GM18508 (cell line): ENCODE data around the gene SSH2.
"Not testable (repeated sequence)": the region's sequence is repeated elsewhere in the genome, so short reads cannot be mapped to it uniquely, and the experiment has no call there.

Experiments used
- ATAC-seq: cut with Tn5 transposase; IDR thresholded peaks from one replicate; pipeline ENCODE4 v1.9.1; 2021; ENCODE audit warnings: moderate number of reproducible peaks; ENCODE audit not compliant: insufficient read depth, unreplicated experiment

The SSH2 gene

DNA sequence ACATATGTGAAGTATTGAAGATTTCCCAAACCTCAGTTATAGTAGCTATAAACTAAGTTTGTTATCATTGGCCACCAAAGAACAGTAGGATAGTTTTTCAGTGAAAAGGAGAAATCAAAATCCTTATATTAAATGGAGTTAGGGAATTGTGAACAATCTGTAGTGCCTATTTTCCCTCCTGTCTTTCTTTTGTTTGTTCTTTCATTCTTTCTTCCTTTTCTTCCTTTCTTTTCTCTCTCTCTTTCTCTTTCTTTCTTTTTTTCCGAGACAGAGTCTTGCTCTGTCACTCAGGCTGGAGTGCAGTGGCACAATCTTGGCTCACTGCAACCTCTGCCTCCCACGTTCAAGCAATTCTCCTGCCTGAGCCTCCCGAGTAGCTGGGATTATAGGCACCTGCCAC lies 48.8 kb downstream of the SSH2 start:
- no peak for ATAC-seq

DNA sequence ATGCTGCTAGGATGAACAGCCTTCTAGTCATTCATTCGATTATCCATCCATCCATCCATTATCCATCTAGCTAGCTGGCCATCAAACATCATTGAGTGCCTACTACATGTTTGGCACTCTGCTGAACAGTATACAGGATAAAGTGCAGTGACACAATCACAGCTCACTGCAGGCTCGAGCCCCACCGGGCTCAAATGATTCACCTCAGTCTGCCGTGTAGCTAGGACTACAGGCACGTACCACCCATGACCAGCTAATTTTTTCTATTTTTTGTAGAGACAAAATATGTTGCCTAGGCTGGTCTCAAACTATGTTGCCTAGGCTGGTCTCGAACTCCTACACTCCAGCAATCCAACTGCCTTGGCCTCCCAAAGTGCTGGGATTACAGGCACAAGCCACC lies 50.0 kb downstream of the SSH2 start:
- ATAC-seq, result no peak

DNA sequence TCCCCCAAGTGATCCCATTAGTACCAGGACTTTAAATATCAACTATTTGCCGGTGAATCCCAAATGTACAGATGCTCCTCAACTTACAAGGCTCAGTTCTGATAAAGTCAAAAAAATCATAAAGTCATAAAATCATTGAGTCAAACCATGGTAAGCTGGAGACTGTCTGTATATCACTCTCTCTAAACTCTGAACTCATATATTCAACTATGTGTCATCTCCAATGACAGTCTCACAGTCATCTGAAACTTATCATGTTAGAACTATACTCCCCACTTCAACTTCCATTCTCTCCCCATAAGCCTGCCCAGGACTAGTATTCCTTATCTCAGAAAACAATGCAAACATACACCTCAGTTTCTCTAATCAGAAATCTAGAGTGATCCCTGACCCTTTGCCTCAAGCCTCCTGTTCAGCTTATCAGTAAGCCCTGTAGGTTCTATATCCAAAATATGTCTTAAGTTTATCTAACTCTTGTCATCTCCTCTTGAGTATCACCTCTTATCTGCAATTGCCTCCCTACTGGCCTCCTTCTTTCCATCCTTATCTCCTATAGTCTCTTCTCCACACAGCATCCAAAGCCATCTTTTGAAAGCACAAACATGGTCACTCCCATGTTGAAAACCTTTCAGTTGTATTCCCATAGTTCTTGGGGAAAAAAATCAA lies 55.0 kb downstream of the SSH2 start:
- no peak for ATAC-seq

DNA sequence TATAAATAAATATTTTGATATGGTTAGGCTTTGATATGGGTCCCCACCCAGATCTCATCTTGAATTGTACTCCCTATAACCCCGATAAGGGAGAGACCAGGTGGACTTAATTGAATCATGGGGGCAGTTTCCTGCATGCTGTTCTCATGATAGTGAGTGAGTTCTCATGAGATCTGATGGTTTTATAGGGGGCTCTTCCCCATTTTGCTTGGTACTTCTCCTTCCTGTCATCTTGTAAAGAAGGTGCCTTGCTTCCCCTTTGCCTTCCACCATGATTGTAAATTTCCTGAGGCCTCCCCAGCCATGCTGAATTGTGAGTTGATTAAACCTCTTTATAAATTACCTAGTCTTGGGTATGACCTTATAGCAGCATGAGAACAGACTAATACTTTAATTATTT lies 55.7 kb downstream of the SSH2 start:
- not testable (repeated sequence) for ATAC-seq

DNA sequence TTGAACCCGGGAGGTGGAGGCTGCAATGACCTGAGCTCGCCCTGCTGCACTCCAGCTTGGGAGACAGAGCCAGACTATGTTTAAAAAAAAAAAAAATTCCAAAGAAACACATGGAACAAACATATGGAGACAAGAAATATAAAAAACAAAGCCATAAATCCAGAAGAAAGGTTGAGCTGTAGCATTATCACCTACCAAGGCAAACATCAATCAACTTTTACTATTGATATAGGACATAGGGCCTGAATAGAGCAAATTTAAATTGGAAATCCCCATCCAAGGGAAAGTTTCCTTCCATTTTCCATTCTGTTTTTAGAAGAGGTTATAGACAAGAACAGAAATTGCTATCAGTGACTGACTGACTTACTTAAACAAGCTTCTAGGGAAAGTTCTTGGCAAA lies 56.6 kb downstream of the SSH2 start:
- no peak for ATAC-seq

DNA sequence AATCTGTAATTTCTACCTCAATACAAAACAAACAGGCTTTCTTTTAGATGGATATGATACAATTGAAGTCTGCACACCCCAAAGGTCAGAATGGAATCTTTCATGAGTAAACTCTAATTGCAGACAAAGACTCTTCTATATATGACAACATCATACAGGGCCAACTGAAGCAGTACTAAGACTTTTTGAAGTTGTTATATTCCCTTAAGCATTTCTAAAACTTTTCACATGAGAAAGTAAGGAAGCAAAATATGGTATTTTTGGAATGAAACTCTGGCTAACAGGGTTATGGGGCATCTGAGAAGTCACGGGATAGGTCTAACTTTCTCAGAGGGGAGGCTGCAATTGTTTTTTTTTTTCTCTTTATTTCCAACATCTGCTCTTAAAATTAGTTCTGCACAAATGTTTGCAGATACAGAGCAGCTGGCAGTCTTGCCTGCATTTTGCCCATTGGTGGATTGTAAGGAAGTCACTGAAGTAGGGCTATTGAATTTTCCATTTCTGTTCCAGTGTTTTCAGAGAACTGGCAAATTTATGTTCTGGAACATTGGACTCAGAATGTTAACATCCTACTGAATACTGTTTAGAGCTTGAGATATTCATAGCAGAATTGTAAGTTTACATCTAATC lies 59.1 kb downstream of the SSH2 start:
- ATAC-seq, result no peak

DNA sequence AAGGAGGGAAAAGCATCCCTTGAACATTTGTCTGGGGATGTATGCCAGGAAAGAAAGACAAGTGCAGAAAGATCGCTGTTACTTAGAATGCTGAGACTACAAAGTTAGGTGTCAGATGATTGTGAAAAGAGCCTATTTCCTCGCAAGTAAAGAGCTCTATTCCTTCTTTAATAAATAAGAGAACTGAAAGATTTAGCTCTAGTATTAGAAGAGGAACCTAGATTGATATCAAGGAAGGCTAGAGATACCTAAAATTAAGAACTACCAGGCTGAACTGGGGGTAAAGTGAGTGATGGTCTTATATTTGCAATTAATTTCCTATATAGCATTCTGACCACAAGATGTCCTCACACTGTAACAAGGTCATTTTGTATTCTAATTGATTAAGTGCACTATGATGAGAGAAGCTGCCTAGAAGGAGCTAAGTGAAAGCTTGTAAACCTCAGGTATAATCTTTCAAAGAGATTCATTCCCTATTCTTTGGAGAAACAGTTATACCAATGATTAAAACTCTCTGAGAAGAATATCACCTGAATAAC lies 62.3 kb downstream of the SSH2 start:
- ATAC-seq, result no peak

DNA sequence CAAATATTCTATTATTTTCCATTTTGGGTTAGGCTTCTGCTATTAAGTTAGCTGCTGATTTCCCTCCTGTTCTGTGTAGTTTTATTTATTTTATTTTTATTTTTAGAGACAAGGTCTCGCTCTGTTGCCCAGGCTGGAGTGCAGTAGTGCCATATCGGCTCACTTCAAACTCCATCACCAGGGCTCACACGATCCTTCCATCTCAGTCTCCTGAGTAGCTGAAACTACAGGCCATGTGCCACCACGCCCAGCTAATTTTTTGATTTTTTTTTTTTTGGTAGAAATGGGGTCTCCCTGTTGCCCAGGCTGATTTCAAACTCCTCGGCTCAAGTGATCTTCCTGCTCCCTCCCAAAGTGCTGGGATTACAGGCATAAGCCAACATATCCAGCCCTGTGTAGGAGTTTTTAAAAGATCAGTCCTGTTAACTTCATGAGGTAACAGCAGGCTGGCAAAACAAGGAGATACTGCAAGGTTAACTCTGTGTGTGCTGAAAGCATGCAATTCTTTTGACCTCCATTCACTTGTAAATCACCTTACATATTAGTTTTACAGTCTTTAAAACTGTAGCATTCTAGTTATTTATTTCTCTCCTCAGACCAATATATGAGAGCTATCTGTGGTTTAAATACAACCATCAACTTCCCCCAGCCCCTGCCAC lies 63.2 kb downstream of the SSH2 start:
- ATAC-seq, result no peak

DNA sequence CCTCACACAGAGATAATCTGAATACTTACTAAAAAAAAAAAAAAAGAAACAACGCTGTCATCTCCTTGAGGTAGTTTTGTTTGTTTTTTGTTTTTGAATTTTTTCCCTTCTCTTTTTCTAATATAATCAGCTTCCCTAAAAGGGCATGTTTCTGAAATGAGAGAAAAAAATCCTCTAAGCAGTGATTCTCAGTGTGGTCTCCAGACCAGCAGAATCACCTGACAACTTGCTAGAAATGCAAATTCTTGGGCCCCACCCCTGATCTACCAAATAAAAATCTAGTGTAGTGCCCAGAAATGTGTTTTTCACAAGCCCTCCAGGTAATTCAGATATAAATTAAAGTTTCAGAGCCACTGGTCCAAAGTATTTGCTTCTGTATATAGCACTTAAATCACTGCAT lies 65.4 kb downstream of the SSH2 start:
- ATAC-seq, result no peak

DNA sequence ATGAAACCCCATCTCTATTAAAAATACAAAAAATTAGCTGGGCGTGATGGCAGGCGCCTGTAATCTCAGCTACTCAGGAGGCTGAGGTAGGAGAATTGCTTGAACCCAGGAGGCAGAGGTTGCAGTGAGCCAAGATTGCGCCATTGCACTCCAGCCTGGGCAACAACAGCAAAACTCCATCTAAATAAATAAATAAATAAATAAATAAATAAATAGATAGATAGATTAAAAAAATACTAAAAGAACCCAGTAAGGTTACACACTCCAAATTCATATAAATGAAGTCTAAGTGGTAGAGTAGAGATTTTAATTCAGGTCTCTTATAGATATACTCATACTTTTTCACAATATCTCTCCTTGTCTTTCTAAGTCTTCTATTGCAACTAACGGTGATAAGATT lies 65.9 kb downstream of the SSH2 start:
- not testable (repeated sequence) for ATAC-seq

DNA sequence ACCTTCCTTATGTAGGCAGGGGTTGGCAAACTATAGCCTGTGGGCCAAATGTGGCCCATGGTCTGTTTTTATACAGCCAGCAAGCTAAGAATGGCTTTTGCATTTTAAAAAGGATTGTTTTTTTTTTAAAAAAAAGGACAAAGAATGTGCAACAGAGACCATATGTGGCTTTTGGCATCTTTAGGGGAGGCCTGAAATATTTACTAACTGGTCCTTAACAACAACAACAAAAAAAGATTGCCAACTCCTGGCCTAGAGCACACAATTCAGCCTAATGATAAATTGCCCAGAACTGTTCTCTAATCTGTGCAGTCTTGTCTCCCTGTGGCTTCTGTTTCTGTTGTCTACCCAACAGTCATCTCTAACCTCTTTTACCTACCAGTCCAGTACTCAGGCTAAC lies 67.1 kb downstream of the SSH2 start:
- no peak for ATAC-seq

DNA sequence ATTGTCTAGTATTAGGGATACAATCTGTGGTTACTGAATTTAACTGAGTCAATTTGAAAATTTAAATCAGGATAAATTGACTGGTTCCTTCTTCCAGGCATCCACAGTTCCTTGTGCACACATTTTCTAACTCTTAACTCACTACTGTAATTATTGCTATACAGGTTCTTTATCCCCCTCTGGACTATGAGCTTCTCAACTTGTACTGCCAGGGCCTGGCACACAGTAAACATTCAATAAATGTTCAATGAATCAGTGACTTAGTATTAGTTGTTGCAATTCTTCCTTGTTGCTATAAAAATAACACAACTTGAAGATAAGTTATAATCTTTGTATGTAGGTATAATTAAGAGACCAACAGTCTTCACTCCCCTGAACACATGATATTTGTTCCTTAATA lies 67.9 kb downstream of the SSH2 start:
- no peak for ATAC-seq

DNA sequence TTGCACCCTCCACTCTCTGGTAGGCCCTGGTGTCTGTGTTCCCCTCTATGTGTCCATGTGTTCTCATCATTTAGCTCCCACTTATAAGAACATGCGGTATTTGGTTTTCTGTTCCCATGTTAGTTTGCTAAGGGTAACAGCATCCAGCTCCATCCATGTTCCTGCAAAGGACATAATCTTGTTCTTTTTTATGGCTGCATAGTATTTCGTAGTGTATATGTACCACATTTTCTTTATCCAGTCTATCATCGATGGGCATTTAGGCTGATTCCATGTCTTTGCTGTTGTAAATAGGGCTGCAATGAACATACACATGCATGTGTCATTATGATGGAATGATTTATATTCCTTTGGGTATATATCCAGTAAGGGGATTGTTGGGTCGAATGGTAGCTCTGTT lies 70.6 kb downstream of the SSH2 start:
- ATAC-seq, result not testable (repeated sequence)

DNA sequence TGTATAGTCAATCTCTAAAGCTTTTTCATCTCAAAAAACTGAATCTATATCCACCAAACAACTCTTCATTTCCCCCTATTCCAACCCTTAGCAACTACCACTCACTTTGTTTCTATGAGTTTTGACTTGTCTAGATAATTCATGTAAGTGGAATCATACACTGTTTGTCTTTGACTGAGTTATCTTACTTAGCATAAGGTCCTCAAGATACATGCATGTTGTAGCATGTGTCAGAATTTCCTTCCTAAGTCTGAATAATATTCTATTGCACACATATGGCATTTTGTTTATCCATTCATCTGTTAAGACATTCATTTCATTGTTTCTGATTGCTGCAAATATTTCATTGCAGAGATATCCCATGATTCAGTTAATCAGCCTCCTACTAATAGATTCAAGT lies 72.2 kb downstream of the SSH2 start:
- ATAC-seq, result no peak

DNA sequence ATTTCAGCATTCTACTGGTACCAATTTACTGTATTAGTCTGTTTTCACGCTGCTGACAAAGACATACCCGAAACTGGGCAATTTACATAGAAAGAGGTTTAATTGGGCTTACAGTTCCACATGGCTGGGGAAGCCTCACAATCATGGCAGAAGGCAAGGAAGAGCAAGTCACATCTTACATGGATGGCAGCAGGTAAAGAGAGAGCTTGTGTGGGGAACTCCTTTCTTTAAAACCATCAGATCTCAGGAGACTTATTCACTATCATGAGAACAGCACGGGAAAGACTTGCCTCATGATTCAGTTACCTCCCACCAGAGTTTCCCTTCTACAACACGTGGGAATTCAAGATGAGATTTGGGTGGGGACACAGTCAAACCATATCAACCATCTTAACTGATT lies 72.9 kb downstream of the SSH2 start:
- not testable (repeated sequence) for ATAC-seq

DNA sequence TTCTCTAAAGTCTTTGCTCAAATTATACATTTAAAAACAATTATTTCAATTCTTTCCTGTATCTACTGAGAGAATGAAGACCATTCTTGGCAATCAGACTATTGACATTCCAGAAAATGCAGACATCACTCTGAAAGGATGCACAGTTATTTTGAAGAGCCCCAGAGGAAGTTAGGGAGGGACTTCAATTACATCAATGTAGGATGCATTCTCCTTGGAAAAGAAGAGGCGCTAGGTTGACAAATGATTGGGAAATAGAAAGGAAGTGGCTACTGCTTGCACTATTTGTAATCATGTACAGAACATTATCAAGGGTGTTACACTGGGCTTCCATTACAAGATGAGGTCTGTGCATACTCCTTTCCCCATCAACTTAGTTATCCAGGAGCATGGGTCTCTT lies 74.3 kb downstream of the SSH2 start:
- ATAC-seq, result no peak

DNA sequence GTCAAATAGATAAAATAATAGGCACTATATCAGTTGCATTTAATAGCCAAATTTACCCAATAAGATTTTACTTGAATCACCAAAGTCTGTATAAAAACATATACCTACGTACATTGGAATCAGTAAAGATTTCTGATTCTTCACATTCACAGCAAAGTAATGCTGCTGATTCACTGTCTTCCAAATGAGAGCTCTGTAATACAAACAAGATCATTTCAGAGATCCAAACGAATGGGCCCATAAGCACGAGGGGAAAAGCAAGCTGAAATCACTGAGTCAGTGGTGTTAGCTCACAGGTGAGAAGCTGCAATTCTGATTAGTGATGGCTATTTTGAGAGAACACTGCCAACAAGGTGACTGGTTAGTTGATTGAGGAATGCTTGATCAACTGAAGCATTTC lies 81.3 kb downstream of the SSH2 start:
- ATAC-seq, result no peak

DNA sequence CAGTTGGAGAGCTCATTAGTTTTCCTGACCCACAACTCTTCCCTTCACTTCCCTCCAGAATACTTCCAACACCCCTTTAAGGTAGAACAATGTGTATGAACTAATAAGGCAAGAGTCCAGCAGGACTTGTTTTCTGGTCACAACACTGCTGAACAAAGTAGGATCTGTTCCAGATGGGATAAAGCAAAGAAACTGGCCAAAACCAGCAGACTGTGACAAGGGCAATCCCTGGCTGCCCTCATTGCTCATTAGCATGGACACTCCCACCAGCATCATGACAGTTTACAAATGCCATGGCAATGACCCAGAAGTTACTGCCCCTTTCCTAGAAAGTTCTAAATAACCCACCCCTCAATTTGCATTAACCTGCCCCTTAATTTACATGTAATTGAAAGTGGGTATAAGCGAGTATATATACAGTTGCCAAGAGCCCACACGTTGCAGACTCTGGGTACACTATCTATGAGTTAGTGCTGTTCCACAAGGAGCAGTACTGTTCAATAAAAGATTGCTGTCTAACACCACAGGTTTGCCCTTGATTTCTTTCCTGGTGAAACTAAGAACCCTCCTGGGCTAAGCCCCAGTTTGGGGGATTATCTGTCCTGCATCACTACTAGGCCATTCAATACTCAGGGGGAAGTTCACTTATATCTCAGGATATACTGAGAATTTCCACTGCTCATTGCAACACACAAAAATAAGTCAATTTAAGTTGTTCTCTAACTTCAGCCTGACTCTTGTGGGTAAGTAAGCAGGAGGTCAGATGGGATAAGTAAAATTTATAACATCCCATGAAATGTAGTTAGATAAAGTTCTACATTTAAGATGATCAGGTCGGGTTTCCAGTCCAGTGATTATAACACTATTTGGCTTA lies 82.3 kb downstream of the SSH2 start:
- ATAC-seq, result no peak

DNA sequence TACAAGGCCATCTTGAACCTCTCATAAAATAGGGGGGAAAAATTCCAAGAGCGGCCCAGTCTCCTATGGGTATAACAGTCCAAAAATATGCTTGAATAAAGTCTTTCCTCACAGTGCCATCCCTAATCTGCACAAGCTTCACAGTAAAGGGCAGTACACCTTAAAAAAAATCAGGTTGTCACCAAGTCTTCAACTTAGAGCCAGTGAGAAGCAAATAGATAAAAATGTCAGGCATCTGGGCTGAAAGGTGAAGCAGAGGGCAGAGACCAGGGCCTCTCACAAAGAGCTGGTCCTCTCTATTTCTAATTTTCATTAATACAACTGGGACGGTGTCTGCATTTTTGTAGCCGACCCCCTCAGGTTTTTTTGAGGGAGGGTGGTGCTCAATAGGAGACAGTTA lies 82.9 kb downstream of the SSH2 start:
- no peak for ATAC-seq

DNA sequence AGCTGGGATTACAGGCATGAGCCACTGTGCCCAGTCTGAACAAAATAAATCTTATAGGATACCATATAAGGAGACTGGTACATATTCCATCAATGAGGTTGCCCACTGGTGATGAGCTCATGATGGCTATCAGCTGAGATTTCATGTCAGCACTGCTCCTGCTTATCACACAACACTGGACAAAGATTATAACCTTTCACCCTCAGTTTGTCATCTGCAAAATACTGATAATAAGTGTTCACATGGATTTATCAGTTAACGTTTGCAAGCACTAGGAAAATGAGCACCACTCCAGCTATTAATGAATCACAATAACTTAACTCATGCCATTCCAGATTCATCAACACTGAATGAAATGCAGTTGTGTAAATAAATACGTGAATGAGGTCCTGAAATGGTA lies 83.7 kb downstream of the SSH2 start:
- no peak for ATAC-seq
